Keratinocyte (primary cell): Measurements from ENCODE around the gene TAS2R30. TPM values are rescaled to one million over a fixed set of nuclear protein-coding genes. Genes with fewer than 3 reads are reported as not detected.

Experiments
- DNase-seq: peaks from one replicate; pipeline ENCODE4 v3.0.0-alpha.2; 2011; ENCODE audit warnings: low read depth, missing footprints, low spot score
- FAIRE-seq: peaks from 2 replicates; lab custom pipeline; 2011; peaks lifted over from hg19 to GRCh38; lab: Jason Lieb, UNC
- H2AFZ ChIP-seq: 2 replicates; pipeline ENCODE4 v1.6.0; 2012; ENCODE audit warnings: low read length, control low read depth, inconsistent platforms; ENCODE audit not compliant: control insufficient read depth
- H3K27ac ChIP-seq: 2 replicates; pipeline ENCODE4 v1.5.1; 2011; ENCODE audit warnings: low read length; ENCODE audit not compliant: control insufficient read depth, insufficient read depth
- H3K27me3 ChIP-seq: 3 replicates; pipeline ENCODE4 v1.6.0; 2011; ENCODE audit warnings: low read length; ENCODE audit not compliant: control insufficient read depth, insufficient read depth; ENCODE audit errors: extremely low read depth
- H3K36me3 ChIP-seq, 2 experiments: 2 replicates in 1 of 2; 3 replicates in 1 of 2; pipeline ENCODE4 v1.5.1; 2011; ENCODE audit warnings: low read length in 2 of 2, mild to moderate bottlenecking in 1 of 2; ENCODE audit not compliant: control insufficient read depth in 2 of 2, insufficient read depth in 2 of 2; ENCODE audit errors: extremely low read depth in 1 of 2
- H3K4me1 ChIP-seq: 3 replicates; pipeline ENCODE4 v1.5.1; 2011; ENCODE audit warnings: low read length; ENCODE audit not compliant: control insufficient read depth, insufficient read depth; ENCODE audit errors: extremely low read depth
- H3K4me2 ChIP-seq: 3 replicates; pipeline ENCODE4 v1.6.0; 2011; ENCODE audit warnings: low read depth, low read length; ENCODE audit not compliant: control insufficient read depth, insufficient read depth; ENCODE audit errors: extremely low read depth
- H3K4me3 ChIP-seq, 3 experiments: fragments of 200-600 bp in 1 of 3; sonication (generic) in 1 of 3; 2 replicates in 2 of 3; 3 replicates in 1 of 3; pipeline ENCODE4 v1.5.1; 2011 to 2016; ENCODE audit warnings: low read length in 3 of 3, mild to moderate bottlenecking in 3 of 3, control low read depth in 2 of 3, inconsistent platforms in 1 of 3, low read depth in 1 of 3, mixed read lengths in 1 of 3, mixed run types in 1 of 3, moderate library complexity in 1 of 3; ENCODE audit not compliant: control insufficient read depth in 2 of 3, insufficient read depth in 2 of 3; ENCODE audit errors: extremely low read depth in 1 of 3
- H3K79me2 ChIP-seq: 2 replicates; pipeline ENCODE4 v1.6.0; 2012; ENCODE audit warnings: low read length; ENCODE audit not compliant: control insufficient read depth, insufficient read depth
- H3K9ac ChIP-seq: 3 replicates; pipeline ENCODE4 v1.6.0; 2011; ENCODE audit warnings: low read length; ENCODE audit not compliant: control insufficient read depth, insufficient read depth; ENCODE audit errors: extremely low read depth
- H3K9me1 ChIP-seq: 3 replicates; pipeline ENCODE4 v1.6.0; 2011; ENCODE audit warnings: low read length; ENCODE audit not compliant: control insufficient read depth, insufficient read depth; ENCODE audit errors: extremely low read depth
- H3K9me3 ChIP-seq: 2 replicates; pipeline ENCODE4 v1.5.1; 2012; ENCODE audit warnings: low read depth, low read length; ENCODE audit not compliant: control insufficient read depth
- H4K20me1 ChIP-seq: 3 replicates; pipeline ENCODE4 v1.6.0; 2011; ENCODE audit warnings: low read length; ENCODE audit not compliant: control insufficient read depth, insufficient read depth; ENCODE audit errors: extremely low read depth
- EZH2 ChIP-seq: IDR thresholded peaks from one replicate; pipeline ENCODE4 v1.6.1; 2012; ENCODE audit warnings: inconsistent platforms, mild to moderate bottlenecking, low read length, moderate library complexity
- dilution Hi-C: fragments of 300-500 bp; cut with MboI; formaldehyde crosslinking; loops from one replicate; pipeline ENCODE4 v1.7.0; 2020; ENCODE audit warnings: low sequenced_read_pairs; ENCODE audit not compliant: extremely low pct_ligation_motif_present
- polyA plus RNA-seq, 5 experiments: library from polyadenylated mRNA; depleted of rRNA in 3 of 5; stranded (reverse) in 3 of 5; stranded (forward) in 1 of 5; unstranded in 1 of 5; fragments of >200 nt; gene quantifications; 1 replicate in 1 of 5; 2 replicates in 3 of 5; 3 replicates in 1 of 5; pipeline versions ENCODE4 v1.2.1 to v1.2.3, GENCODE V29; 2011 to 2012; ENCODE audit warnings: missing spikeins in 2 of 5, low read depth in 1 of 5, low replicate concordance in 1 of 5
- TF ChIP-seq, protein P1 (sequence below), 3 experiments: IDR thresholded peaks in 1 of 3; conservative IDR thresholded peaks in 1 of 3; optimal IDR thresholded peaks in 1 of 3; 2 replicates in 2 of 3; 3 replicates in 1 of 3; pipeline versions ENCODE3 to v1.5.1; 2011; ENCODE audit warnings: low read length in 3 of 3, mild to moderate bottlenecking in 3 of 3, moderate library complexity in 2 of 3, control low read depth in 1 of 3, inconsistent platforms in 1 of 3; ENCODE audit not compliant: insufficient read depth in 2 of 3; ENCODE audit errors: extremely low read depth in 1 of 3

Gene TAS2R30
- polyA plus RNA-seq, 1 donor (not counting 4 experiments of a cell fraction or from before 2014, with no cell fraction given): 0.18 TPM

DNA sequence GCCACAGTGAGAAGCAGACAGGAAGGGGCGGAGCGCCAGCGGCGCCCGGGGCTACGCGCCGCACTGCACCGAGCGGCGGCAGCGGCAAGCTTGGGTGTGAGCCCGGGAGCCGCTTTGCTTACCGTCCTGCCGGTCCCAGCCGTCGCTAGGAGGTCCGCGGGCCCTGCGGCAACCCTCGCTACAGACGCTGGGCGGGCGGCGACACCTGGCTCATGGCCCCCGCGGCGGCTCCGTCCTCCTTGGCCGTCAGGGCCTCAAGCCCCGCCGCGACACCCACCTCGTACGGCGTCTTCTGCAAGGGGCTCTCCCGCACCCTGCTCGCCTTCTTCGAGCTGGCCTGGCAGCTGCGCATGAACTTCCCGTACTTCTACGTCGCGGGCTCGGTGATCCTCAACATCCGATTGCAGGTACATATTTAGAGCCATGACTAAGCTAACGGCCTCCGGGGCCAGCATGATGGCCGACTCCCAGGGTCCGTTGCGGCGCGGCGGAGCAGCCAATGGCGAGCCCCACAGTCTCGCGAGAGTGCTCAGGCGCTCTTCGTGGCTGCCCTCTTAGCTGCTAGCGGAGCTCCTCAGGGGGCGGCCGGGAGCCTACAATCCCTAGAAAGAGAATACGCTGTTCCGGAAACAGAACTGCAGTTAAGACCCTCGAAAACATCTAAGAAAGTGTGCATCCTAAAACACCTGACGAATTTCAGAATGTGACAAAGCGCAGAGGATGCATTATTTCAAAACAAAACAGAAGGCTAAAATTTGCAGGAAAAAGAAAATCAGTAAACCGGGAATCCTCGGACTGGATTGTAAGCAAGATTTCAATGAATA is 36.9 kb upstream of the TAS2R30 start, which contains the start of gene SMIM10L1:
TSS of gene SMIM10L1 (plus strand) at position 50 of the 824 bp plus-strand sequence. CDS start at position 213, 163 bp downstream.
- H4K20me1 ChIP-seq: no peaks in the 10 kb centered on the region
- TF ChIP-seq EZH2: no peak
- peak within 1 kb of the TSS; percentile 89 for H3K4me2 ChIP-seq
- H3K79me2 ChIP-seq: peaks cover 68% of the 10 kb centered on the region
- peak within 1 kb of the TSS; percentile 69 for H3K27ac ChIP-seq
- H3K9ac ChIP-seq: peak within 1 kb of the TSS; percentile 87
- peaks cover 4% of the 10 kb centered on the region for H3K4me1 ChIP-seq
- H3K36me3 ChIP-seq: peaks cover 0 to 1% of the 10 kb centered on the region in 2 experiments
- peak within 1 kb of the TSS; percentile 78 to 98 (median 83) for H3K4me3 ChIP-seq
- DNase-seq: peak; percentile 70
- dilution Hi-C loops: no loop called here
- H3K27me3 ChIP-seq: no peaks in the 10 kb centered on the region
- H2AFZ ChIP-seq: peak within 1 kb of the TSS; percentile 86
- FAIRE-seq: peak; percentile 55
- H3K9me1 ChIP-seq: no peaks in the 10 kb centered on the region
- no peaks in the 10 kb centered on the region for H3K9me3 ChIP-seq

GRCh38 chr12:11170810-11171144 is 36.3 kb upstream of the TAS2R30 start:
- H3K27ac ChIP-seq: peak overlapping the region; percentile 69
- no peaks in the 10 kb centered on the region for H3K9me3 ChIP-seq
- no peak for FAIRE-seq
- peaks cover 0 to 1% of the 10 kb centered on the region in 2 experiments for H3K36me3 ChIP-seq
- H3K9me1 ChIP-seq: no peaks in the 10 kb centered on the region
- H3K4me3 ChIP-seq: peak overlapping the region; percentile 78 to 98 (median 83)
- H2AFZ ChIP-seq: peak overlapping the region; percentile 86
- no peaks in the 10 kb centered on the region for H4K20me1 ChIP-seq
- TF ChIP-seq EZH2: no peak
- TF ChIP-seq, protein P1, sequence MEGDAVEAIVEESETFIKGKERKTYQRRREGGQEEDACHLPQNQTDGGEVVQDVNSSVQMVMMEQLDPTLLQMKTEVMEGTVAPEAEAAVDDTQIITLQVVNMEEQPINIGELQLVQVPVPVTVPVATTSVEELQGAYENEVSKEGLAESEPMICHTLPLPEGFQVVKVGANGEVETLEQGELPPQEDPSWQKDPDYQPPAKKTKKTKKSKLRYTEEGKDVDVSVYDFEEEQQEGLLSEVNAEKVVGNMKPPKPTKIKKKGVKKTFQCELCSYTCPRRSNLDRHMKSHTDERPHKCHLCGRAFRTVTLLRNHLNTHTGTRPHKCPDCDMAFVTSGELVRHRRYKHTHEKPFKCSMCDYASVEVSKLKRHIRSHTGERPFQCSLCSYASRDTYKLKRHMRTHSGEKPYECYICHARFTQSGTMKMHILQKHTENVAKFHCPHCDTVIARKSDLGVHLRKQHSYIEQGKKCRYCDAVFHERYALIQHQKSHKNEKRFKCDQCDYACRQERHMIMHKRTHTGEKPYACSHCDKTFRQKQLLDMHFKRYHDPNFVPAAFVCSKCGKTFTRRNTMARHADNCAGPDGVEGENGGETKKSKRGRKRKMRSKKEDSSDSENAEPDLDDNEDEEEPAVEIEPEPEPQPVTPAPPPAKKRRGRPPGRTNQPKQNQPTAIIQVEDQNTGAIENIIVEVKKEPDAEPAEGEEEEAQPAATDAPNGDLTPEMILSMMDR (optimal IDR thresholded peaks at IDR 0.05 in 1 of 3, IDR thresholded peaks at IDR 0.05 in 1 of 3, conservative IDR thresholded peaks at IDR 0.05 in 1 of 3; ENCODE audit: extremely low read depth in 1 of 3, insufficient read depth in 2 of 3, low read length in 3 of 3): no peak
- H3K79me2 ChIP-seq: peaks cover 74% of the 10 kb centered on the region
- peak overlapping the region; percentile 87 for H3K9ac ChIP-seq
- H3K4me1 ChIP-seq: peaks cover 4% of the 10 kb centered on the region
- H3K4me2 ChIP-seq: peak overlapping the region; percentile 89
- dilution Hi-C loops: no loop called here
- H3K27me3 ChIP-seq: no peaks in the 10 kb centered on the region
- no peak for DNase-seq
